Measurements from ENCODE around the gene PALMD. TPM values are rescaled to one million over a fixed set of nuclear protein-coding genes. Genes with fewer than 3 reads are reported as not detected.

PALMD gene
- total RNA-seq, 2 experiments from 2014 or later: not detected

GRCh38 chr1:99657213-99658030, 11.5 kb downstream of the PALMD start:
- ChIA-PET POLR2A (no interaction called here), CTCF (no interaction called here)
- no peak overlapping the region for H3K4me3 Mint-ChIP-seq
- ATAC-seq (no peak), DNase-seq (no peak)
- peaks cover 4% of the 10 kb centered on the region for H3K27me3 Mint-ChIP-seq
- intact Hi-C loops (cut with micrococcal nuclease): no loop called here
- no peaks in the 10 kb centered on the region for H3K9me3 Mint-ChIP-seq
- no peak for TF ChIP-seq CTCF (IDR thresholded peaks at IDR 0.05)
- H3K27ac Mint-ChIP-seq: no peak overlapping the region
- no peaks in the 10 kb centered on the region for H3K36me3 Mint-ChIP-seq (ENCODE audit: low read depth)
- H3K4me1 Mint-ChIP-seq (ENCODE audit: low read depth): no peaks in the 10 kb centered on the region

GRCh38 chr1:99658031-99658290, 12.0 kb downstream of the PALMD start:
- no peaks in the 10 kb centered on the region for H3K4me1 Mint-ChIP-seq (ENCODE audit: low read depth)
- POLR2A ChIA-PET: no interaction called here
- H3K27ac Mint-ChIP-seq: no peak overlapping the region
- H3K27me3 Mint-ChIP-seq: peaks cover 4% of the 10 kb centered on the region
- intact Hi-C loops (cut with micrococcal nuclease): no loop called here
- H3K36me3 Mint-ChIP-seq (ENCODE audit: low read depth): no peaks in the 10 kb centered on the region
- no peak for TF ChIP-seq CTCF (IDR thresholded peaks at IDR 0.05)
- H3K9me3 Mint-ChIP-seq: no peaks in the 10 kb centered on the region
- H3K4me3 Mint-ChIP-seq: no peak overlapping the region
- ATAC-seq (no peak), DNase-seq (no peak)
- CTCF ChIA-PET: no interaction called here

- POLR2A ChIA-PET: no interaction called here
- intact Hi-C loops (cut with micrococcal nuclease): no loop called here
- Mint-ChIP-seq H3K4me3 (no peak overlapping the region), H3K9me3 (no peaks in the 10 kb centered on the region), H3K27me3 (peaks cover 6% of the 10 kb centered on the region), H3K36me3 (ENCODE audit: low read depth) (no peaks in the 10 kb centered on the region), H3K27ac (no peak overlapping the region), H3K4me1 (ENCODE audit: low read depth) (no peaks in the 10 kb centered on the region)
- CTCF ChIA-PET: interaction anchor here (0.9 kb wide), 1 partner anchor 24 kb away, joined by 3 read pairs; no protein-coding TSS in a partner anchor
- ATAC-seq (no peak), DNase-seq (no peak)
- TF ChIP-seq CTCF (IDR thresholded peaks at IDR 0.05): no peak
Observed at GRCh38 chr1:99659755-99660210, 13.9 kb downstream of the PALMD start.

DNA sequence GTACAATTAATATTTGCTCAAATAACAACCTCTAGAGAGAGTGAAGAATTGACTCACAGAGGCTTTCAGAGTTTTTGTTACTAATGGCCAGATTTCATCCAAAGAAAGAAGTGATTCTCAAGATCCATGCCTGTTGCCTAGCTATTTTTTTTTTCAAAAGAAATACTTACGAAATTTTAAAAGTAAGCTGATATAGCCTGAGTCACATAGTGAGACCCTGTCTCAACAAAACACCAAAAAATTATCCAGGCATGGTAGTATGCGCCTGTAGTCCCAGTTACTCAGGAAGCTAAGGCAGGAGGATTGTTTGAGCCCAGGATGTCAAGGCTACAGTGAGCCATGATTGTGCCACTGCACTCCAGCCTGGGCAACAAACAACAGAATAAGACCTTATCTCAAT, 14.6 kb downstream of the PALMD start:
- no peak for TF ChIP-seq CTCF (IDR thresholded peaks at IDR 0.05)
- H3K4me1 Mint-ChIP-seq (ENCODE audit: low read depth): no peaks in the 10 kb centered on the region
- intact Hi-C loops (cut with micrococcal nuclease): no loop called here
- no peak overlapping the region for H3K4me3 Mint-ChIP-seq
- no peak overlapping the region for H3K27ac Mint-ChIP-seq
- ChIA-PET CTCF (interaction anchor here (1.4 kb wide), 1 partner anchor 9 kb away, joined by 3 read pairs; no protein-coding TSS in a partner anchor), POLR2A (no interaction called here)
- H3K36me3 Mint-ChIP-seq (ENCODE audit: low read depth): no peaks in the 10 kb centered on the region
- peaks cover 6% of the 10 kb centered on the region for H3K27me3 Mint-ChIP-seq
- H3K9me3 Mint-ChIP-seq: no peaks in the 10 kb centered on the region
- no peak for ATAC-seq
- no peak for DNase-seq

GRCh38 chr1:99661780-99662179, 15.9 kb downstream of the PALMD start:
- no peak overlapping the region for H3K27ac Mint-ChIP-seq
- TF ChIP-seq CTCF (IDR thresholded peaks at IDR 0.05): no peak

More at GRCh38 chr1:99661780-99662179, 15.9 kb downstream of the PALMD start:
- peaks cover 6% of the 10 kb centered on the region for H3K27me3 Mint-ChIP-seq
- no peak overlapping the region for H3K4me3 Mint-ChIP-seq
- intact Hi-C loops (cut with micrococcal nuclease): no loop called here
- POLR2A ChIA-PET: no interaction called here
- H3K9me3 Mint-ChIP-seq: no peaks in the 10 kb centered on the region
- ATAC-seq (no peak), DNase-seq (no peak)
- CTCF ChIA-PET: interaction anchor here (1.4 to 1.7 kb wide), 2 partner anchors 10 to 24 kb away, joined by 3 to 6 read pairs; no protein-coding TSS in a partner anchor
- H3K4me1 Mint-ChIP-seq (ENCODE audit: low read depth): no peaks in the 10 kb centered on the region
- H3K36me3 Mint-ChIP-seq (ENCODE audit: low read depth): no peaks in the 10 kb centered on the region
